A549 (cell line): Measurements from ENCODE around the gene COL8A2. TPM values are rescaled to one million over a fixed set of nuclear protein-coding genes. Genes with fewer than 3 reads are reported as not detected.

Experiments
- ATAC-seq, 2 experiments: fragments of 200-7000 bp in 1 of 2; fragments of >200 bp in 1 of 2; cut with Nextera tagmentation in 1 of 2; cut with Tn5 transposase in 1 of 2; 3 replicates each; pipeline versions ENCODE4 v1.8.0 to v1.9.1; 2018 to 2020; ENCODE audit warnings: mild to moderate bottlenecking in 1 of 2, moderate library complexity in 1 of 2
- CTCF ChIA-PET: fragments of 300-600 bp; sonication (Branson Sonifier 250); formaldehyde crosslinking; extraction: SDS; loops from one replicate; lab custom pipeline; 2021; ENCODE audit warnings: antibody characterized with exemption, inconsistent platforms; lab: Yijun Ruan, JAX
- POLR2A ChIA-PET: fragments of 350-600 bp; formaldehyde crosslinking; extraction: SDS; loops from one replicate; lab custom pipeline; 2021; ENCODE audit warnings: antibody characterized with exemption, inconsistent platforms; lab: Yijun Ruan, JAX
- DNase-seq, 2 experiments: peaks; one replicate each; pipeline versions ENCODE4 v3.0.0 to v3.0.0-alpha.2; 2011 to 2016; ENCODE audit warnings: low read depth in 1 of 2, low spot score in 1 of 2
- FAIRE-seq: peaks from 2 replicates; lab custom pipeline; 2011; peaks lifted over from hg19 to GRCh38; lab: Jason Lieb, UNC
- H3K27ac ChIP-seq, 2 experiments: fragments of >200 bp; sonication (Bioruptor Twin); formaldehyde crosslinking; 3 replicates each; pipeline ENCODE4 v1.5.1; 2016 to 2017
- H3K4me1 ChIP-seq: fragments of >200 bp; sonication (Bioruptor Twin); formaldehyde crosslinking; 3 replicates; pipeline ENCODE4 v1.6.1; 2016
- H3K4me2 ChIP-seq: fragments of >200 bp; sonication (Bioruptor Twin); formaldehyde crosslinking; 3 replicates; pipeline ENCODE4 v1.6.1; 2016
- H3K4me3 ChIP-seq: fragments of >200 bp; sonication (Bioruptor Twin); formaldehyde crosslinking; 3 replicates; pipeline ENCODE4 v1.5.1; 2016
- H3K9me3 ChIP-seq: fragments of >200 bp; sonication (Bioruptor Twin); formaldehyde crosslinking; 3 replicates; pipeline ENCODE4 v1.6.1; 2016
- ATOH8 ChIP-seq: fragments of 250-450 bp; sonication (Bioruptor Pico); IDR thresholded peaks from 2 replicates; pipeline ENCODE4 v1.5.0; 2020; ENCODE audit warnings: low read depth, mild to moderate bottlenecking, moderate library complexity
- EP300 ChIP-seq, 2 experiments: fragments of >200 bp; sonication (Bioruptor Twin); formaldehyde crosslinking; IDR thresholded peaks; 2 replicates in 1 of 2; 3 replicates in 1 of 2; pipeline ENCODE4 v1.6.1; 2016 to 2017
- ESRRA ChIP-seq: fragments of 150-350 bp; IDR thresholded peaks from 2 replicates; pipeline ENCODE4 v1.6.1; 2014; ENCODE audit warnings: mild to moderate bottlenecking, low read length, borderline replicate concordance
- FOXS1 ChIP-seq: fragments of 250-450 bp; sonication (Bioruptor Pico); IDR thresholded peaks from 2 replicates; pipeline ENCODE4 v1.5.0; 2020; ENCODE audit warnings: mild to moderate bottlenecking, moderate library complexity
- GATA3 ChIP-seq: IDR thresholded peaks from 2 replicates; pipeline ENCODE4 v1.6.1; 2012; ENCODE audit warnings: borderline replicate concordance
- HDAC2 ChIP-seq: fragments of 200-600 bp; sonication (generic); IDR thresholded peaks from 2 replicates; pipeline ENCODE4 v1.6.1; 2016
- JUNB ChIP-seq: fragments of >200 bp; sonication (Bioruptor Twin); formaldehyde crosslinking; IDR thresholded peaks from 2 replicates; pipeline ENCODE4 v1.6.1; 2016
- KDM5A ChIP-seq: fragments of 200-600 bp; sonication (generic); IDR thresholded peaks from 2 replicates; pipeline ENCODE4 v1.6.1; 2016; ENCODE audit warnings: antibody characterized with exemption, mild to moderate bottlenecking
- MAFK ChIP-seq: fragments of 450-650 bp; IDR thresholded peaks from 2 replicates; pipeline ENCODE4 v1.6.1; 2014; ENCODE audit not compliant: partially characterized antibody
- MYC ChIP-seq: IDR thresholded peaks from 2 replicates; pipeline ENCODE4 v1.6.1; 2012; ENCODE audit warnings: mild to moderate bottlenecking, inconsistent platforms, low read length, improper control_type of control experiment, borderline replicate concordance
- PHF8 ChIP-seq: fragments of 200-600 bp; sonication (generic); IDR thresholded peaks from 2 replicates; pipeline ENCODE4 v1.6.1; 2016; ENCODE audit warnings: low read depth, mild to moderate bottlenecking, antibody characterized with exemption, moderate library complexity, borderline replicate concordance
- POLR2AphosphoS2 ChIP-seq: conservative IDR thresholded peaks from 2 replicates; pipeline ENCODE4 v1.6.1; 2012; ENCODE audit warnings: low read length, improper control_type of control experiment, inconsistent platforms
- RARB ChIP-seq: fragments of 250-450 bp; sonication (Bioruptor Pico); IDR thresholded peaks from 2 replicates; pipeline ENCODE4 v1.8.0; 2021; ENCODE audit warnings: mild to moderate bottlenecking, moderate library complexity
- RFX5 ChIP-seq: fragments of 450-650 bp; IDR thresholded peaks from 2 replicates; pipeline ENCODE4 v1.7.1; 2014; ENCODE audit warnings: antibody characterized with exemption, mild to moderate bottlenecking, moderate library complexity
- SREBF2 ChIP-seq: fragments of 450-650 bp; IDR thresholded peaks from 2 replicates; pipeline ENCODE4 v1.6.1; 2014; ENCODE audit warnings: mild to moderate bottlenecking, moderate library complexity
- TP53 ChIP-seq: fragments of 250-450 bp; sonication (Bioruptor Pico); IDR thresholded peaks from 2 replicates; pipeline ENCODE4 v1.5.0; 2021; ENCODE audit warnings: mild to moderate bottlenecking, moderate library complexity
- ZFP36 ChIP-seq: fragments of 450-650 bp; IDR thresholded peaks from 2 replicates; pipeline ENCODE4 v1.6.1; 2014; ENCODE audit warnings: borderline replicate concordance; ENCODE audit not compliant: partially characterized antibody
- WGBS: methylation state at CpG from one replicate; pipeline ENCODE4 v1.1.6; 2017; ENCODE audit errors: missing lambda C conversion rate; 5-methylcytosine and 5-hydroxymethylcytosine counted together
- polyA plus RNA-seq, 4 experiments: library from polyadenylated mRNA; depleted of rRNA in 3 of 4; stranded (reverse); fragments of >200 nt; fragmentation: RNase III in 1 of 4; extraction: RNeasy Plus Mini Kit Qiagen cat#74134 plus additional on column Dnase treatment in 1 of 4; gene quantifications; 2 replicates in 3 of 4; 3 replicates in 1 of 4; pipeline ENCODE4 v1.2.3, GENCODE V29; 2011 to 2017
- TF ChIP-seq, protein P1 (sequence below): fragments of 250-450 bp; sonication (Bioruptor Pico); IDR thresholded peaks from 2 replicates; pipeline ENCODE4 v1.5.0; 2021; ENCODE audit warnings: mild to moderate bottlenecking, moderate library complexity, borderline replicate concordance
- TF ChIP-seq, protein P2 (sequence below): IDR thresholded peaks from 2 replicates; pipeline ENCODE4 v1.6.1; 2012
- TF ChIP-seq, protein P3 (sequence below): fragments of >200 bp; sonication (Bioruptor Twin); formaldehyde crosslinking; IDR thresholded peaks from 3 replicates; pipeline ENCODE4 v1.6.1; 2016
- TF ChIP-seq, protein P4 (sequence below): fragments of 150-350 bp; IDR thresholded peaks from 2 replicates; pipeline ENCODE4 v1.6.1; 2014; ENCODE audit warnings: low read depth, mild to moderate bottlenecking, low read length

COL8A2 gene
- polyA plus RNA-seq, 2 of the 4 experiments (the other 2 are of a cell fraction): 0.05 to 0.12 TPM

GRCh38 chr1:36095760-36096405, 29.1 kb downstream of the COL8A2 start:
- WGBS: 88% methylated on average over 10 of the region's 15 CpGs
- no peak for TF ChIP-seq MAFK
- TF ChIP-seq, protein P1, sequence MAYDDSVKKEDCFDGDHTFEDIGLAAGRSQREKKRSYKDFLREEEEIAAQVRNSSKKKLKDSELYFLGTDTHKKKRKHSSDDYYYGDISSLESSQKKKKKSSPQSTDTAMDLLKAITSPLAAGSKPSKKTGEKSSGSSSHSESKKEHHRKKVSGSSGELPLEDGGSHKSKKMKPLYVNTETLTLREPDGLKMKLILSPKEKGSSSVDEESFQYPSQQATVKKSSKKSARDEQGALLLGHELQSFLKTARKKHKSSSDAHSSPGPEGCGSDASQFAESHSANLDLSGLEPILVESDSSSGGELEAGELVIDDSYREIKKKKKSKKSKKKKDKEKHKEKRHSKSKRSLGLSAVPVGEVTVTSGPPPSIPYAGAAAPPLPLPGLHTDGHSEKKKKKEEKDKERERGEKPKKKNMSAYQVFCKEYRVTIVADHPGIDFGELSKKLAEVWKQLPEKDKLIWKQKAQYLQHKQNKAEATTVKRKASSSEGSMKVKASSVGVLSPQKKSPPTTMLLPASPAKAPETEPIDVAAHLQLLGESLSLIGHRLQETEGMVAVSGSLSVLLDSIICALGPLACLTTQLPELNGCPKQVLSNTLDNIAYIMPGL (CRISPR knock-in tag): no peak
- no peak for TF ChIP-seq PHF8
- TF ChIP-seq KDM5A: no peak
- no peak for TF ChIP-seq TP53 (CRISPR knock-in tag)
- TF ChIP-seq SREBF2: no peak
- no peak for TF ChIP-seq EP300 (IDR thresholded peaks at IDR 0.05)
- TF ChIP-seq RARB: no peak
- TF ChIP-seq JUNB: no peak
- no peak for TF ChIP-seq POLR2AphosphoS2
- no peak for TF ChIP-seq MYC
- TF ChIP-seq, protein P2, sequence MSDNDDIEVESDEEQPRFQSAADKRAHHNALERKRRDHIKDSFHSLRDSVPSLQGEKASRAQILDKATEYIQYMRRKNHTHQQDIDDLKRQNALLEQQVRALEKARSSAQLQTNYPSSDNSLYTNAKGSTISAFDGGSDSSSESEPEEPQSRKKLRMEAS: no peak
- TF ChIP-seq GATA3: no peak
- no peak for TF ChIP-seq HDAC2
- no peak for TF ChIP-seq ATOH8 (CRISPR knock-in tag)
- ATAC-seq: no peak

DNA sequence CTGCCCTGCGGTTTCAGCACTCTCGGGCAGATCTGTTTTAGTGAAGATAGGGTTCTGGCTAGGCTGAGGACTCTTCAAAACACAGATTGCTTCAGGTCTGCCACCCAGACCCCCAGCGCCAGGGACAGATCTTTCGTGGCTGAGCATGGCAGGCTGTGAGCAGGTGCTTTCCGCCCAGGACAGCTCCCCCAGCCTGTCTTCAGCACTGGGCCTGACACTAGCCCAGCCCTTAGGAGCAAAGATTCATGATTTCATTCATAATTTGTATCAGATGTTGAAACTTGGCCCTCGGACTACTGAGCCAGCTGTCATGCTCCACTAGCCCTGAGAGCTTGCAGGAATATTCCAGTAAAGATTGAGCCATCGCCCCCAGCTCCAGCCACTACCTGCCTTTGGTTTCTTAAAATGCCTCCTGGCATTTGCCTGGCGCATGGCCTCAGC, 30.4 kb downstream of the COL8A2 start:
- no peak overlapping the region for H3K27ac ChIP-seq
- ChIA-PET POLR2A (no interaction called here), CTCF (interaction anchor here (1.2 to 13.6 kb wide), 5 partner anchors 11 to 123 kb away, joined by 3 to 147 read pairs (median 4); partner anchors contain the start of gene TRAPPC3)
- WGBS: 91% methylated on average over 8 of the region's 8 CpGs
- TF ChIP-seq, protein P3, sequence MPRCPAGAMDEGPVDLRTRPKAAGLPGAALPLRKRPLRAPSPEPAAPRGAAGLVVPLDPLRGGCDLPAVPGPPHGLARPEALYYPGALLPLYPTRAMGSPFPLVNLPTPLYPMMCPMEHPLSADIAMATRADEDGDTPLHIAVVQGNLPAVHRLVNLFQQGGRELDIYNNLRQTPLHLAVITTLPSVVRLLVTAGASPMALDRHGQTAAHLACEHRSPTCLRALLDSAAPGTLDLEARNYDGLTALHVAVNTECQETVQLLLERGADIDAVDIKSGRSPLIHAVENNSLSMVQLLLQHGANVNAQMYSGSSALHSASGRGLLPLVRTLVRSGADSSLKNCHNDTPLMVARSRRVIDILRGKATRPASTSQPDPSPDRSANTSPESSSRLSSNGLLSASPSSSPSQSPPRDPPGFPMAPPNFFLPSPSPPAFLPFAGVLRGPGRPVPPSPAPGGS: no peak
- no peak for TF ChIP-seq FOXS1 (CRISPR knock-in tag)
- no peak for TF ChIP-seq ESRRA
- TF ChIP-seq, protein P4, sequence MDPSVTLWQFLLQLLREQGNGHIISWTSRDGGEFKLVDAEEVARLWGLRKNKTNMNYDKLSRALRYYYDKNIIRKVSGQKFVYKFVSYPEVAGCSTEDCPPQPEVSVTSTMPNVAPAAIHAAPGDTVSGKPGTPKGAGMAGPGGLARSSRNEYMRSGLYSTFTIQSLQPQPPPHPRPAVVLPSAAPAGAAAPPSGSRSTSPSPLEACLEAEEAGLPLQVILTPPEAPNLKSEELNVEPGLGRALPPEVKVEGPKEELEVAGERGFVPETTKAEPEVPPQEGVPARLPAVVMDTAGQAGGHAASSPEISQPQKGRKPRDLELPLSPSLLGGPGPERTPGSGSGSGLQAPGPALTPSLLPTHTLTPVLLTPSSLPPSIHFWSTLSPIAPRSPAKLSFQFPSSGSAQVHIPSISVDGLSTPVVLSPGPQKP: no peak
- TF ChIP-seq ZFP36: no peak
- no peak for TF ChIP-seq RFX5
- H3K4me2 ChIP-seq: no peak overlapping the region
- no peak for DNase-seq
- peaks cover 6% of the 10 kb centered on the region for H3K4me1 ChIP-seq
- no peak overlapping the region for H3K4me3 ChIP-seq
- FAIRE-seq: no peak
- H3K9me3 ChIP-seq: no peaks in the 10 kb centered on the region
- ATAC-seq: no peak

More at GRCh38 chr1:36095760-36096405, 29.1 kb downstream of the COL8A2 start:
- FAIRE-seq (no peak), DNase-seq (no peak)
- Histone ChIP-seq H3K9me3 (no peaks in the 10 kb centered on the region), H3K4me2 (no peak overlapping the region), H3K4me3 (no peak overlapping the region), H3K4me1 (no peaks in the 10 kb centered on the region), H3K27ac (no peak overlapping the region)
- CTCF ChIA-PET: interaction anchor here (0.8 to 13.6 kb wide), 6 partner anchors 9 to 326 kb away, joined by 3 to 147 read pairs (median 4); partner anchors contain the start of gene TRAPPC3
- POLR2A ChIA-PET: no interaction called here
